ENCODE results near the gene UBR4. TPM values are rescaled to one million over a fixed set of nuclear protein-coding genes. Genes with fewer than 3 reads are reported as not detected.

Gene UBR4
- polyA plus RNA-seq, 1 of the 3 experiments (the other 2 are of a cell fraction) = 68.7 TPM

DNA sequence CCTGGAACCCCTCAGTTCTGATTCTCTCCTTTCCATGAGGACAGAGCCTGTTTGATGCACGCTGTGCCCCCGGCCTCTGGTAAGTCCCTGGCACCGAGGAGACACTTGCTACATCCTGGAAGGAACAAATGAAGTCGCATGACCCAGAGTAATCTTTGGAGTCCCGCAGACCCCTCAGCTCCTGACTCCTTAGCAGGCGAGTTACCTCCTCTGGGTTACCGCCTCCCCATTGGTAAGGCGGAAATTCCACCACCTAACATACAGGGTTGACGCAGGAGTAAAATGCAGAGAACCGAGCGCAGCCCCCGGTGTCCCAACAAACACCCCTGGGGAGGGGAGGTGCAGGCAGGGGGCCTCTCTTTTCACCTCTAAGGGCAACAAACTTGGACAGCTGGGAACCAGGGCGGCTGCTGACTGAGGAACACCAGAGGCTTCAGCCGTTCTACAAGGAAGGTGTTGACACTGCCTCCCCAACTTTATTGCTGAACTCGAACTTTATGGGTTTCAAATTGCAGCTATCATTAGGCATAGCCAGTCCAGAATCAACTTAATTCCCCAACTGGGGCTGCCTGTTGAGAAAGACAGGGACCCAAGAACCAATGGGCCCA lies 138.3 kb downstream of the UBR4 start:
- no peaks in the 10 kb centered on the region for H3K9me2 ChIP-seq
- no peak overlapping the region for H3K27ac ChIP-seq (ENCODE audit: low read depth in 2 of 2, low read length in 1 of 2)
- 96% methylated on average over 11 of the region's 15 CpGs for WGBS (ENCODE audit: low lambda C conversion rate)
- H3K4me2 ChIP-seq = no peak overlapping the region
- H3F3A ChIP-seq (replicated peaks; ENCODE audit: insufficient read depth) = no peaks in the 10 kb centered on the region
- no peak for DNase-seq
- POLR2A ChIA-PET = interaction anchor here (0.7 kb wide), 1 partner anchor 169 kb away, joined by 3 read pairs; no protein-coding TSS in a partner anchor
- no peaks in the 10 kb centered on the region for H3K9me3 ChIP-seq
- TF ChIP-seq RAD21 (IDR thresholded peaks at IDR 0.05; ENCODE audit: low read length) (no peak), TCF12 (IDR thresholded peaks at IDR 0.05) (no peak), MEF2A (IDR thresholded peaks at IDR 0.05; ENCODE audit: borderline replicate concordance, low read depth) (no peak), POLR2AphosphoS5 (IDR thresholded peaks at IDR 0.05; ENCODE audit: low read depth, low read length) (no peak), EZH2phosphoT487 (IDR thresholded peaks at IDR 0.05; ENCODE audit: borderline replicate concordance, low read depth) (no peak), SMC3 (IDR thresholded peaks at IDR 0.05; ENCODE audit: low read depth, low read length) (no peak)
- TF ChIP-seq, protein P1, sequence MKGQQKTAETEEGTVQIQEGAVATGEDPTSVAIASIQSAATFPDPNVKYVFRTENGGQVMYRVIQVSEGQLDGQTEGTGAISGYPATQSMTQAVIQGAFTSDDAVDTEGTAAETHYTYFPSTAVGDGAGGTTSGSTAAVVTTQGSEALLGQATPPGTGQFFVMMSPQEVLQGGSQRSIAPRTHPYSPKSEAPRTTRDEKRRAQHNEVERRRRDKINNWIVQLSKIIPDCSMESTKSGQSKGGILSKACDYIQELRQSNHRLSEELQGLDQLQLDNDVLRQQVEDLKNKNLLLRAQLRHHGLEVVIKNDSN (IDR thresholded peaks at IDR 0.05; ENCODE audit: borderline replicate concordance, low read depth) = no peak
- TF ChIP-seq, protein P2, sequence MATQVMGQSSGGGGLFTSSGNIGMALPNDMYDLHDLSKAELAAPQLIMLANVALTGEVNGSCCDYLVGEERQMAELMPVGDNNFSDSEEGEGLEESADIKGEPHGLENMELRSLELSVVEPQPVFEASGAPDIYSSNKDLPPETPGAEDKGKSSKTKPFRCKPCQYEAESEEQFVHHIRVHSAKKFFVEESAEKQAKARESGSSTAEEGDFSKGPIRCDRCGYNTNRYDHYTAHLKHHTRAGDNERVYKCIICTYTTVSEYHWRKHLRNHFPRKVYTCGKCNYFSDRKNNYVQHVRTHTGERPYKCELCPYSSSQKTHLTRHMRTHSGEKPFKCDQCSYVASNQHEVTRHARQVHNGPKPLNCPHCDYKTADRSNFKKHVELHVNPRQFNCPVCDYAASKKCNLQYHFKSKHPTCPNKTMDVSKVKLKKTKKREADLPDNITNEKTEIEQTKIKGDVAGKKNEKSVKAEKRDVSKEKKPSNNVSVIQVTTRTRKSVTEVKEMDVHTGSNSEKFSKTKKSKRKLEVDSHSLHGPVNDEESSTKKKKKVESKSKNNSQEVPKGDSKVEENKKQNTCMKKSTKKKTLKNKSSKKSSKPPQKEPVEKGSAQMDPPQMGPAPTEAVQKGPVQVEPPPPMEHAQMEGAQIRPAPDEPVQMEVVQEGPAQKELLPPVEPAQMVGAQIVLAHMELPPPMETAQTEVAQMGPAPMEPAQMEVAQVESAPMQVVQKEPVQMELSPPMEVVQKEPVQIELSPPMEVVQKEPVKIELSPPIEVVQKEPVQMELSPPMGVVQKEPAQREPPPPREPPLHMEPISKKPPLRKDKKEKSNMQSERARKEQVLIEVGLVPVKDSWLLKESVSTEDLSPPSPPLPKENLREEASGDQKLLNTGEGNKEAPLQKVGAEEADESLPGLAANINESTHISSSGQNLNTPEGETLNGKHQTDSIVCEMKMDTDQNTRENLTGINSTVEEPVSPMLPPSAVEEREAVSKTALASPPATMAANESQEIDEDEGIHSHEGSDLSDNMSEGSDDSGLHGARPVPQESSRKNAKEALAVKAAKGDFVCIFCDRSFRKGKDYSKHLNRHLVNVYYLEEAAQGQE (IDR thresholded peaks at IDR 0.05; ENCODE audit: low read depth, low read length) = no peak
- H3K79me2 ChIP-seq (ENCODE audit: insufficient read depth) = no peaks in the 10 kb centered on the region
- peaks cover 0 to 37% of the 10 kb centered on the region in 2 experiments; a peak in 1 of 4 replicates for H3K4me1 ChIP-seq (ENCODE audit: control insufficient read depth in 1 of 2, insufficient read depth in 2 of 2, low read depth in 1 of 2, low read length in 1 of 2)
- H3K4me3 ChIP-seq (ENCODE audit: low read depth in 2 of 2, low read length in 1 of 2) = no peak overlapping the region
- H3K36me3 ChIP-seq (replicated peaks in 1 of 2; ENCODE audit: control insufficient read depth in 1 of 2, insufficient read depth in 2 of 2, low read length in 1 of 2) = peaks cover 14 to 41% of the 10 kb centered on the region in 2 experiments
- no peak overlapping the region for H2AFZ ChIP-seq (ENCODE audit: low read depth)
- H3K27me3 ChIP-seq (ENCODE audit: insufficient read depth) = no peaks in the 10 kb centered on the region
- no peaks in the 10 kb centered on the region for H4K20me1 ChIP-seq (ENCODE audit: insufficient read depth)
- H3K9ac ChIP-seq = no peak overlapping the region
- CTCF ChIA-PET = interaction anchor here (0.6 to 8.0 kb wide), 8 partner anchors 15 to 187 kb away, joined by 3 to 44 read pairs (median 4); no protein-coding TSS in a partner anchor

DNA sequence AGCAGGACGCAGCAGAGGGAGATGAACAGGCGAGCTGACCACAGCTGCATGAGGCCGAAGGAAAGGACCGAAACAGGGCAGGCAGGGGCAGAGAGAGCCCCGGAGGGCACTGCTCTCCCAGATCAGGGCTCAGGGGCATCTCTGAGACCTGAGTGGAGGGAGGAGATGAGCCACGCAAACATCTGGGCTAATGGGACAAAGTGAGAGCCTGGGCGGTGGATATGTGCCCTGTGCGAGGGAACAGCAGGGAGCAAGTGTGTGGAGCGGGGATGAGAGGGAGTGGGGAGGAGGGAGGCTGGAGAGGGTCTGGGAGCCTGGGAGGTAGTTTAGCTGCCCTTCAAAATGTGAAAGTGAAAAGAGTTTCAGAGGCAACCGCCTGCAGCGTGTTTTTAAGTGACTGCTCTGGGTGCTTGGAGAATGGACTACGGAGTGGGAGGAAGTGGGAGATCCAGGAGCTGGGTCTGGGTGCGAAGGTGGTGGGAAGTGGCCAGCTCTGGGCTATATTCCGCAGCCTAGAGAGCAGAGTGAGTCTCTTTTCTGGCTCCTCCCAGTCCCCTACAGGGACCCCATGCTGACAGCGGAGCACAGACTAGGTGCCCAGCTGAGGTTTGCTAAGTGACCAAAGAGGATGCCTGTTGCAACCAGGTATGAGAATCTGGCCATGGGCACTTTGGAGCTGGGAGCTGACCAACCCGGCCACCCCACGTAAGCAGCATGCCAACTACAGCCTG lies 139.0 kb downstream of the UBR4 start:
- Histone ChIP-seq H3K36me3 (replicated peaks in 1 of 2; ENCODE audit: control insufficient read depth in 1 of 2, insufficient read depth in 2 of 2, low read length in 1 of 2) (peaks cover 9 to 34% of the 10 kb centered on the region in 2 experiments), H3F3A (replicated peaks; ENCODE audit: insufficient read depth) (no peaks in the 10 kb centered on the region), H3K27ac (ENCODE audit: low read depth in 2 of 2, low read length in 1 of 2) (no peak overlapping the region), H3K27me3 (ENCODE audit: insufficient read depth) (no peaks in the 10 kb centered on the region), H3K79me2 (ENCODE audit: insufficient read depth) (no peaks in the 10 kb centered on the region), H3K9me3 (no peaks in the 10 kb centered on the region), H4K20me1 (ENCODE audit: insufficient read depth) (no peaks in the 10 kb centered on the region), H3K4me3 (ENCODE audit: low read depth in 2 of 2, low read length in 1 of 2) (no peak overlapping the region), H3K9ac (no peak overlapping the region), H3K4me2 (no peak overlapping the region), H2AFZ (ENCODE audit: low read depth) (no peak overlapping the region), H3K9me2 (no peaks in the 10 kb centered on the region), H3K4me1 (ENCODE audit: control insufficient read depth in 1 of 2, insufficient read depth in 2 of 2, low read depth in 1 of 2, low read length in 1 of 2) (peaks cover 0 to 41% of the 10 kb centered on the region in 2 experiments; a peak in 1 of 4 replicates)
- DNase-seq = no peak
- CTCF ChIA-PET = interaction anchor here (0.7 to 8.0 kb wide), 8 partner anchors 18 to 187 kb away, joined by 3 to 44 read pairs (median 3); no protein-coding TSS in a partner anchor
- POLR2A ChIA-PET = no interaction called here
- 93% methylated on average over 16 of the region's 17 CpGs for WGBS (ENCODE audit: low lambda C conversion rate)
- no peak for TF ChIP-seq RCOR1 (IDR thresholded peaks at IDR 0.05; ENCODE audit: low read length)
- TF ChIP-seq, protein P3, sequence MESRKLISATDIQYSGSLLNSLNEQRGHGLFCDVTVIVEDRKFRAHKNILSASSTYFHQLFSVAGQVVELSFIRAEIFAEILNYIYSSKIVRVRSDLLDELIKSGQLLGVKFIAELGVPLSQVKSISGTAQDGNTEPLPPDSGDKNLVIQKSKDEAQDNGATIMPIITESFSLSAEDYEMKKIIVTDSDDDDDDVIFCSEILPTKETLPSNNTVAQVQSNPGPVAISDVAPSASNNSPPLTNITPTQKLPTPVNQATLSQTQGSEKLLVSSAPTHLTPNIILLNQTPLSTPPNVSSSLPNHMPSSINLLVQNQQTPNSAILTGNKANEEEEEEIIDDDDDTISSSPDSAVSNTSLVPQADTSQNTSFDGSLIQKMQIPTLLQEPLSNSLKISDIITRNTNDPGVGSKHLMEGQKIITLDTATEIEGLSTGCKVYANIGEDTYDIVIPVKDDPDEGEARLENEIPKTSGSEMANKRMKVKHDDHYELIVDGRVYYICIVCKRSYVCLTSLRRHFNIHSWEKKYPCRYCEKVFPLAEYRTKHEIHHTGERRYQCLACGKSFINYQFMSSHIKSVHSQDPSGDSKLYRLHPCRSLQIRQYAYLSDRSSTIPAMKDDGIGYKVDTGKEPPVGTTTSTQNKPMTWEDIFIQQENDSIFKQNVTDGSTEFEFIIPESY (IDR thresholded peaks at IDR 0.05; ENCODE audit: borderline replicate concordance, low read depth) = no peak
- TF ChIP-seq, protein P4, sequence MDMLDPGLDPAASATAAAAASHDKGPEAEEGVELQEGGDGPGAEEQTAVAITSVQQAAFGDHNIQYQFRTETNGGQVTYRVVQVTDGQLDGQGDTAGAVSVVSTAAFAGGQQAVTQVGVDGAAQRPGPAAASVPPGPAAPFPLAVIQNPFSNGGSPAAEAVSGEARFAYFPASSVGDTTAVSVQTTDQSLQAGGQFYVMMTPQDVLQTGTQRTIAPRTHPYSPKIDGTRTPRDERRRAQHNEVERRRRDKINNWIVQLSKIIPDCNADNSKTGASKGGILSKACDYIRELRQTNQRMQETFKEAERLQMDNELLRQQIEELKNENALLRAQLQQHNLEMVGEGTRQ (IDR thresholded peaks at IDR 0.05; ENCODE audit: borderline replicate concordance, low read depth, low read length) = no peak
- no peak for TF ChIP-seq ELF1 (IDR thresholded peaks at IDR 0.05)
- no peak for TF ChIP-seq JUND (IDR thresholded peaks at IDR 0.05)
- TF ChIP-seq NRF1 (IDR thresholded peaks at IDR 0.05; ENCODE audit: low read depth, low read length) = no peak
